ENCODE results near the gene EFNB3. TPM values are rescaled to one million over a fixed set of nuclear protein-coding genes. Genes with fewer than 3 reads are reported as not detected.

The EFNB3 gene
- total RNA-seq, 2 experiments from 2014 or later = 0.15 TPM; not detected in 1

GRCh38 chr17:7755095-7755890 lies 50.3 kb downstream of the EFNB3 start:
- Histone ChIP-seq H3K9me3 (ENCODE audit: low read length) (no peaks in the 10 kb centered on the region), H3K79me2 (ENCODE audit: insufficient read depth, low read depth, low read length) (no peaks in the 10 kb centered on the region), H3K4me3 (ENCODE audit: low read depth, low read length, poor library complexity, severe bottlenecking) (no peak overlapping the region), H3K4me1 (ENCODE audit: insufficient read depth, low read length, poor library complexity, severe bottlenecking) (no peaks in the 10 kb centered on the region), H3K27ac (ENCODE audit: low read depth, low read length, poor library complexity, severe bottlenecking) (no peak overlapping the region), H2AFZ (ENCODE audit: low read length) (no peak overlapping the region), H4K20me1 (ENCODE audit: insufficient read depth, low read length) (no peaks in the 10 kb centered on the region), H3K4me2 (ENCODE audit: low read length) (no peak overlapping the region), H3K9me2 (ENCODE audit: insufficient read depth, low read length) (no peaks in the 10 kb centered on the region), H3K36me3 (ENCODE audit: insufficient read depth, low read length) (no peaks in the 10 kb centered on the region)
- ChIA-PET CTCF (ENCODE audit: unreplicated experiment) (no interaction called here), POLR2A (interaction anchor here (0.9 kb wide), 1 partner anchor 25 kb away, joined by 3 read pairs; no protein-coding TSS in a partner anchor)
- TF ChIP-seq EZH2phosphoT487 (IDR thresholded peaks at IDR 0.05; ENCODE audit: borderline replicate concordance, low read depth, low read length) = no peak
- no peak for TF ChIP-seq CTCF (conservative IDR thresholded peaks at IDR 0.05; ENCODE audit: low read length)
- intact Hi-C loops (cut with micrococcal nuclease; ENCODE audit: unreplicated experiment) = no loop called here
- DNase-seq (ENCODE audit: low spot score) = no peak
- BruUV-seq (replicated peaks) = no TSS peak

DNA sequence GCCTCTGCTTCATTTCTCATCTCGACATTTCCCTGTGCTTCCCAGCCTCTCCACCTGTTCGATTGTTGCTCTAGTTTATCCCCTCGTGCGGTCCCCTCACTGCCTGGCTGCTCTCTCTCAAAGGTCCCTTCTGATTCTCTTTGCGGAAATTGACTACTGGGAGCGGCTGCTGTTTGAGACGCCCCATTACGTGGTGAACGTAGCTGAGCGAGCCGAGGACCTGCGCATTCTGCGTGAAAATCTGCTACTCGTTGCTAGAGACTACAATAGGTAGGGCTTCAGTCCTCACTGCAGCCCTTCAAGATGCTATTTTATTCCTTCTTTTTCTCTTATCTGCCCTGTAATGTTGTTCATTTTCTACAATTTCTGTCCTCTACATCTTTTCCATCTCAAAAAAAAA lies 52.0 kb downstream of the EFNB3 start:
- BruUV-seq (replicated peaks) = no TSS peak
- H3K9me3 ChIP-seq (ENCODE audit: low read length) = no peaks in the 10 kb centered on the region
- H3K9me2 ChIP-seq (ENCODE audit: insufficient read depth, low read length) = no peaks in the 10 kb centered on the region
- no peak for DNase-seq (ENCODE audit: low spot score)
- H3K36me3 ChIP-seq (ENCODE audit: insufficient read depth, low read length) = no peaks in the 10 kb centered on the region
- CTCF ChIA-PET (ENCODE audit: unreplicated experiment) = no interaction called here
- TF ChIP-seq EZH2phosphoT487 (IDR thresholded peaks at IDR 0.05; ENCODE audit: borderline replicate concordance, low read depth, low read length) (no peak), CTCF (conservative IDR thresholded peaks at IDR 0.05; ENCODE audit: low read length) (no peak)
- POLR2A ChIA-PET = no interaction called here
- intact Hi-C loops (cut with micrococcal nuclease; ENCODE audit: unreplicated experiment) = no loop called here
- H4K20me1 ChIP-seq (ENCODE audit: insufficient read depth, low read length) = no peaks in the 10 kb centered on the region
- no peaks in the 10 kb centered on the region for H3K4me1 ChIP-seq (ENCODE audit: insufficient read depth, low read length, poor library complexity, severe bottlenecking)
- no peaks in the 10 kb centered on the region for H3K79me2 ChIP-seq (ENCODE audit: insufficient read depth, low read depth, low read length)
- no peak overlapping the region for H3K4me2 ChIP-seq (ENCODE audit: low read length)
- no peak overlapping the region for H2AFZ ChIP-seq (ENCODE audit: low read length)
- no peak overlapping the region for H3K4me3 ChIP-seq (ENCODE audit: low read depth, low read length, poor library complexity, severe bottlenecking)
- no peak overlapping the region for H3K27ac ChIP-seq (ENCODE audit: low read depth, low read length, poor library complexity, severe bottlenecking)

Other genes with a start within 250 kb of the EFNB3 start
- gene ZBTB4, start 225.6 kb upstream of the EFNB3 start, total RNA-seq (2014; rRNA removed; shearing (Covaris generic)) = 3.4 and 3.5 TPM in 2 replicates
- 3.9 and 4.6 TPM in 2 replicates for gene ZBTB4, start 225.6 kb upstream of the EFNB3 start, total RNA-seq (2022)
- not detected in 2 replicates for gene SLC35G6, start 223.8 kb upstream of the EFNB3 start, total RNA-seq (2014; rRNA removed; shearing (Covaris generic))
- not detected in 2 replicates for gene SLC35G6, start 223.8 kb upstream of the EFNB3 start, total RNA-seq (2022)
- gene POLR2A, start 220.8 kb upstream of the EFNB3 start, total RNA-seq (2014; rRNA removed; shearing (Covaris generic)) = 76.6 and 84.2 TPM in 2 replicates
- 218 and 264 TPM in 2 replicates for gene POLR2A, start 220.8 kb upstream of the EFNB3 start, total RNA-seq (2022)
- gene TNFSF12, start 156.1 kb upstream of the EFNB3 start, total RNA-seq (2014; rRNA removed; shearing (Covaris generic)) = not detected in 2 replicates
- not detected in 2 replicates for gene TNFSF12, start 156.1 kb upstream of the EFNB3 start, total RNA-seq (2022)
- 0.49 and 0.98 TPM in 2 replicates for gene TNFSF13, start 146.5 kb upstream of the EFNB3 start, total RNA-seq (2014; rRNA removed; shearing (Covaris generic))
- 4.8 and 6.0 TPM in 2 replicates for gene TNFSF13, start 146.5 kb upstream of the EFNB3 start, total RNA-seq (2022)
- gene SENP3, start 143.3 kb upstream of the EFNB3 start, total RNA-seq (2014; rRNA removed; shearing (Covaris generic)) = 100 and 102 TPM in 2 replicates
- gene SENP3, start 143.3 kb upstream of the EFNB3 start, total RNA-seq (2022) = 62.4 and 77.6 TPM in 2 replicates
- 0.10 and 0.54 TPM in 2 replicates for gene CD68, start 125.6 kb upstream of the EFNB3 start, total RNA-seq (2014; rRNA removed; shearing (Covaris generic))
- gene CD68, start 125.6 kb upstream of the EFNB3 start, total RNA-seq (2022) = 0.44 and 0.72 TPM in 2 replicates
- gene MPDU1, start 121.3 kb upstream of the EFNB3 start, total RNA-seq (2014; rRNA removed; shearing (Covaris generic)) = 30.4 and 34.5 TPM in 2 replicates
- gene MPDU1, start 121.3 kb upstream of the EFNB3 start, total RNA-seq (2022) = 21.3 and 26.1 TPM in 2 replicates
- gene SOX15, start 115.1 kb upstream of the EFNB3 start, total RNA-seq (2014; rRNA removed; shearing (Covaris generic)) = 0.23 and 1.6 TPM in 2 replicates
- gene SOX15, start 115.1 kb upstream of the EFNB3 start, total RNA-seq (2022) = 0.57 and 0.84 TPM in 2 replicates
- 24.6 and 32.4 TPM in 2 replicates for gene FXR2, start 90.3 kb upstream of the EFNB3 start, total RNA-seq (2014; rRNA removed; shearing (Covaris generic))
- 32.1 and 41.4 TPM in 2 replicates for gene FXR2, start 90.3 kb upstream of the EFNB3 start, total RNA-seq (2022)
- gene SAT2, start 77.4 kb upstream of the EFNB3 start, total RNA-seq (2014; rRNA removed; shearing (Covaris generic)) = 16.0 and 16.9 TPM in 2 replicates
- gene SAT2, start 77.4 kb upstream of the EFNB3 start, total RNA-seq (2022) = 37.3 and 41.1 TPM in 2 replicates
- not detected in 2 replicates for gene SHBG, start 75.1 kb upstream of the EFNB3 start, total RNA-seq (2014; rRNA removed; shearing (Covaris generic))
- 0.50 and 0.53 TPM in 2 replicates for gene SHBG, start 75.1 kb upstream of the EFNB3 start, total RNA-seq (2022)
- not detected in 2 replicates for gene ATP1B2, start 54.3 kb upstream of the EFNB3 start, total RNA-seq (2014; rRNA removed; shearing (Covaris generic))
- not detected in 2 replicates for gene ATP1B2, start 54.3 kb upstream of the EFNB3 start, total RNA-seq (2022)
- 52.9 and 69.2 TPM in 2 replicates for gene TP53, start 17.7 kb upstream of the EFNB3 start, total RNA-seq (2014; rRNA removed; shearing (Covaris generic))
- 172 and 195 TPM in 2 replicates for gene TP53, start 17.7 kb upstream of the EFNB3 start, total RNA-seq (2022)
- gene WRAP53, start 16.7 kb upstream of the EFNB3 start, total RNA-seq (2014; rRNA removed; shearing (Covaris generic)) = 30.7 and 39.3 TPM in 2 replicates
- gene WRAP53, start 16.7 kb upstream of the EFNB3 start, total RNA-seq (2022) = 24.8 and 27.4 TPM in 2 replicates
- gene DNAH2, start 12.5 kb downstream of the EFNB3 start, total RNA-seq (2014; rRNA removed; shearing (Covaris generic)) = 0.05 TPM in 1 of 2 replicates, not detected in the other
- gene DNAH2, start 12.5 kb downstream of the EFNB3 start, total RNA-seq (2022) = not detected in 2 replicates
- gene KDM6B, start 129.0 kb downstream of the EFNB3 start, total RNA-seq (2014; rRNA removed; shearing (Covaris generic)) = 4.4 and 10.0 TPM in 2 replicates
- gene KDM6B, start 129.0 kb downstream of the EFNB3 start, total RNA-seq (2022) = 46.4 and 62.9 TPM in 2 replicates
- gene TMEM88, start 149.9 kb downstream of the EFNB3 start, total RNA-seq (2014; rRNA removed; shearing (Covaris generic)) = 0.41 TPM in 1 of 2 replicates, not detected in the other
- gene TMEM88, start 149.9 kb downstream of the EFNB3 start, total RNA-seq (2022) = 3.8 and 4.0 TPM in 2 replicates
- gene NAA38, start 152.4 kb downstream of the EFNB3 start, total RNA-seq (2014; rRNA removed; shearing (Covaris generic)) = 168 and 205 TPM in 2 replicates
- gene NAA38, start 152.4 kb downstream of the EFNB3 start, total RNA-seq (2022) = 149 and 153 TPM in 2 replicates
- gene CYB5D1, start 152.8 kb downstream of the EFNB3 start, total RNA-seq (2014; rRNA removed; shearing (Covaris generic)) = 16.9 and 18.1 TPM in 2 replicates
- 19.3 and 24.8 TPM in 2 replicates for gene CYB5D1, start 152.8 kb downstream of the EFNB3 start, total RNA-seq (2022)
- 42.5 and 59.6 TPM in 2 replicates for gene CHD3, start 183.6 kb downstream of the EFNB3 start, total RNA-seq (2014; rRNA removed; shearing (Covaris generic))
- 124 and 126 TPM in 2 replicates for gene CHD3, start 183.6 kb downstream of the EFNB3 start, total RNA-seq (2022)
- gene RNF227, start 211.1 kb downstream of the EFNB3 start, total RNA-seq (2014; rRNA removed; shearing (Covaris generic)) = 3.8 and 9.6 TPM in 2 replicates
- gene RNF227, start 211.1 kb downstream of the EFNB3 start, total RNA-seq (2022) = 4.7 and 5.8 TPM in 2 replicates
- gene KCNAB3, start 224.7 kb downstream of the EFNB3 start, total RNA-seq (2014; rRNA removed; shearing (Covaris generic)) = 4.3 and 5.6 TPM in 2 replicates
- 14.3 and 17.3 TPM in 2 replicates for gene KCNAB3, start 224.7 kb downstream of the EFNB3 start, total RNA-seq (2022)
- 40.2 and 41.0 TPM in 2 replicates for gene TRAPPC1, start 226.7 kb downstream of the EFNB3 start, total RNA-seq (2014; rRNA removed; shearing (Covaris generic))
- 150 and 178 TPM in 2 replicates for gene TRAPPC1, start 226.7 kb downstream of the EFNB3 start, total RNA-seq (2022)
- 49.1 and 55.4 TPM in 2 replicates for gene CNTROB, start 227.0 kb downstream of the EFNB3 start, total RNA-seq (2014; rRNA removed; shearing (Covaris generic))
- 72.3 and 80.3 TPM in 2 replicates for gene CNTROB, start 227.0 kb downstream of the EFNB3 start, total RNA-seq (2022)

All from OCI-LY7 (cell line).